GM23338 (cell line): ENCODE measurements around the gene CACNB2.

ENCODE experiments used
- CREB1 ChIP-seq: fragments of 250-450 bp; sonication (Bioruptor Pico); IDR thresholded peaks from 2 replicates; pipeline ENCODE4 v1.5.0; 2020; ENCODE audit warnings: low read depth, mild to moderate bottlenecking, moderate library complexity
- EZH2 ChIP-seq: fragments of 200-600 bp; sonication (generic); IDR thresholded peaks from one replicate; pipeline ENCODE4 v1.8.0; 2017; ENCODE audit warnings: antibody characterized with exemption, mild to moderate bottlenecking, low read depth; ENCODE audit not compliant: unreplicated experiment
- EZH2phosphoT487 ChIP-seq: fragments of 200-600 bp; sonication (generic); IDR thresholded peaks from one replicate; pipeline ENCODE4 v1.8.1; 2018; ENCODE audit warnings: antibody characterized with exemption; ENCODE audit not compliant: unreplicated experiment
- JUNB ChIP-seq: IDR thresholded peaks from one replicate; pipeline ENCODE4 v1.6.1; 2016; ENCODE audit warnings: antibody characterized with exemption; ENCODE audit not compliant: unreplicated experiment
- POLR2AphosphoS5 ChIP-seq: IDR thresholded peaks from 2 replicates; pipeline ENCODE4 v1.6.1; 2016; ENCODE audit warnings: antibody characterized with exemption, low read depth
- STAT1 ChIP-seq: IDR thresholded peaks from one replicate; pipeline ENCODE4 v1.6.1; 2016; ENCODE audit warnings: antibody characterized with exemption; ENCODE audit not compliant: unreplicated experiment
- ZNF114 ChIP-seq: fragments of 250-450 bp; sonication (Bioruptor Pico); IDR thresholded peaks from 2 replicates; pipeline ENCODE4 v1.5.0; 2020; ENCODE audit warnings: mild to moderate bottlenecking, moderate library complexity
- ZNF331 ChIP-seq: fragments of 250-450 bp; sonication (Bioruptor Pico); IDR thresholded peaks from 2 replicates; pipeline ENCODE4 v1.5.0; 2020; ENCODE audit warnings: low read depth, mild to moderate bottlenecking, moderate library complexity
- TF ChIP-seq, protein P1 (sequence below), 2 experiments: fragments of 200-600 bp in 1 of 2; sonication (generic) in 1 of 2; conservative IDR thresholded peaks; 2 replicates each; pipeline versions ENCODE4 v1.5.1 to v1.6.1; 2016 to 2017; ENCODE audit warnings: antibody characterized with exemption in 2 of 2, low read depth in 2 of 2, mild to moderate bottlenecking in 2 of 2, moderate library complexity in 1 of 2
- TF ChIP-seq, protein P2 (sequence below): IDR thresholded peaks from one replicate; pipeline ENCODE4 v1.6.1; 2018; ENCODE audit warnings: antibody characterized with exemption; ENCODE audit not compliant: unreplicated experiment
- TF ChIP-seq, protein P3 (sequence below): IDR thresholded peaks from 2 replicates; pipeline ENCODE4 v1.6.1; 2016; ENCODE audit warnings: antibody characterized with exemption
- TF ChIP-seq, protein P4 (sequence below): fragments of 250-450 bp; sonication (Bioruptor Pico); IDR thresholded peaks from 2 replicates; pipeline ENCODE4 v1.5.0; 2020; ENCODE audit warnings: mild to moderate bottlenecking, moderate library complexity

DNA sequence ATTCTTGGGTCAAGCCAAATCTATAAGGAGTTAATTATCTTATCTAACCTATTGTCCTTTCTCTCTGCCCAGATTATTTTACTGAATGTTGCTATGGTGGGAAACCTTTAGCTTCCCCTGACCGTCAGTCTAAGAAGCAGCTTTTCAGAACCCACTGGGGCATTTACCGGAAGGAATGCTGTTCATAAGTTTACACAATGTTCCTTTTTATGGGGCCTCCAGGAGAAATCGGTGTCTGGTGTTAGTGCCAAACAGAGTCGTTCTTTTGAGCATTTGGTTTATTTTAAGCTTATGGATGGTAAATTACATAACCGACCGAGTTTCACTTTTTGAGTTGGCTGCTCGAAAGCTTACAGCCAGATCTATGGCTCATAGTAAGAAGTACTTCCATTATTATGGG is 111.9 kb downstream of the CACNB2 start:
- TF ChIP-seq, protein P1, sequence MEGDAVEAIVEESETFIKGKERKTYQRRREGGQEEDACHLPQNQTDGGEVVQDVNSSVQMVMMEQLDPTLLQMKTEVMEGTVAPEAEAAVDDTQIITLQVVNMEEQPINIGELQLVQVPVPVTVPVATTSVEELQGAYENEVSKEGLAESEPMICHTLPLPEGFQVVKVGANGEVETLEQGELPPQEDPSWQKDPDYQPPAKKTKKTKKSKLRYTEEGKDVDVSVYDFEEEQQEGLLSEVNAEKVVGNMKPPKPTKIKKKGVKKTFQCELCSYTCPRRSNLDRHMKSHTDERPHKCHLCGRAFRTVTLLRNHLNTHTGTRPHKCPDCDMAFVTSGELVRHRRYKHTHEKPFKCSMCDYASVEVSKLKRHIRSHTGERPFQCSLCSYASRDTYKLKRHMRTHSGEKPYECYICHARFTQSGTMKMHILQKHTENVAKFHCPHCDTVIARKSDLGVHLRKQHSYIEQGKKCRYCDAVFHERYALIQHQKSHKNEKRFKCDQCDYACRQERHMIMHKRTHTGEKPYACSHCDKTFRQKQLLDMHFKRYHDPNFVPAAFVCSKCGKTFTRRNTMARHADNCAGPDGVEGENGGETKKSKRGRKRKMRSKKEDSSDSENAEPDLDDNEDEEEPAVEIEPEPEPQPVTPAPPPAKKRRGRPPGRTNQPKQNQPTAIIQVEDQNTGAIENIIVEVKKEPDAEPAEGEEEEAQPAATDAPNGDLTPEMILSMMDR (conservative IDR thresholded peaks at IDR 0.05; ENCODE audit: low read depth in 2 of 2): no peak
- no peak for TF ChIP-seq POLR2AphosphoS5
- TF ChIP-seq EZH2: no peak
- TF ChIP-seq, protein P2, sequence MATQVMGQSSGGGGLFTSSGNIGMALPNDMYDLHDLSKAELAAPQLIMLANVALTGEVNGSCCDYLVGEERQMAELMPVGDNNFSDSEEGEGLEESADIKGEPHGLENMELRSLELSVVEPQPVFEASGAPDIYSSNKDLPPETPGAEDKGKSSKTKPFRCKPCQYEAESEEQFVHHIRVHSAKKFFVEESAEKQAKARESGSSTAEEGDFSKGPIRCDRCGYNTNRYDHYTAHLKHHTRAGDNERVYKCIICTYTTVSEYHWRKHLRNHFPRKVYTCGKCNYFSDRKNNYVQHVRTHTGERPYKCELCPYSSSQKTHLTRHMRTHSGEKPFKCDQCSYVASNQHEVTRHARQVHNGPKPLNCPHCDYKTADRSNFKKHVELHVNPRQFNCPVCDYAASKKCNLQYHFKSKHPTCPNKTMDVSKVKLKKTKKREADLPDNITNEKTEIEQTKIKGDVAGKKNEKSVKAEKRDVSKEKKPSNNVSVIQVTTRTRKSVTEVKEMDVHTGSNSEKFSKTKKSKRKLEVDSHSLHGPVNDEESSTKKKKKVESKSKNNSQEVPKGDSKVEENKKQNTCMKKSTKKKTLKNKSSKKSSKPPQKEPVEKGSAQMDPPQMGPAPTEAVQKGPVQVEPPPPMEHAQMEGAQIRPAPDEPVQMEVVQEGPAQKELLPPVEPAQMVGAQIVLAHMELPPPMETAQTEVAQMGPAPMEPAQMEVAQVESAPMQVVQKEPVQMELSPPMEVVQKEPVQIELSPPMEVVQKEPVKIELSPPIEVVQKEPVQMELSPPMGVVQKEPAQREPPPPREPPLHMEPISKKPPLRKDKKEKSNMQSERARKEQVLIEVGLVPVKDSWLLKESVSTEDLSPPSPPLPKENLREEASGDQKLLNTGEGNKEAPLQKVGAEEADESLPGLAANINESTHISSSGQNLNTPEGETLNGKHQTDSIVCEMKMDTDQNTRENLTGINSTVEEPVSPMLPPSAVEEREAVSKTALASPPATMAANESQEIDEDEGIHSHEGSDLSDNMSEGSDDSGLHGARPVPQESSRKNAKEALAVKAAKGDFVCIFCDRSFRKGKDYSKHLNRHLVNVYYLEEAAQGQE: no peak
- TF ChIP-seq ZNF114 (CRISPR knock-in tag): no peak
- no peak for TF ChIP-seq JUNB
- no peak for TF ChIP-seq ZNF331 (CRISPR knock-in tag)
- no peak for TF ChIP-seq STAT1
- TF ChIP-seq EZH2phosphoT487: no peak
- TF ChIP-seq CREB1 (CRISPR knock-in tag): no peak
- TF ChIP-seq, protein P3, sequence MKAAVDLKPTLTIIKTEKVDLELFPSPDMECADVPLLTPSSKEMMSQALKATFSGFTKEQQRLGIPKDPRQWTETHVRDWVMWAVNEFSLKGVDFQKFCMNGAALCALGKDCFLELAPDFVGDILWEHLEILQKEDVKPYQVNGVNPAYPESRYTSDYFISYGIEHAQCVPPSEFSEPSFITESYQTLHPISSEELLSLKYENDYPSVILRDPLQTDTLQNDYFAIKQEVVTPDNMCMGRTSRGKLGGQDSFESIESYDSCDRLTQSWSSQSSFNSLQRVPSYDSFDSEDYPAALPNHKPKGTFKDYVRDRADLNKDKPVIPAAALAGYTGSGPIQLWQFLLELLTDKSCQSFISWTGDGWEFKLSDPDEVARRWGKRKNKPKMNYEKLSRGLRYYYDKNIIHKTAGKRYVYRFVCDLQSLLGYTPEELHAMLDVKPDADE: no peak
- TF ChIP-seq, protein P4, sequence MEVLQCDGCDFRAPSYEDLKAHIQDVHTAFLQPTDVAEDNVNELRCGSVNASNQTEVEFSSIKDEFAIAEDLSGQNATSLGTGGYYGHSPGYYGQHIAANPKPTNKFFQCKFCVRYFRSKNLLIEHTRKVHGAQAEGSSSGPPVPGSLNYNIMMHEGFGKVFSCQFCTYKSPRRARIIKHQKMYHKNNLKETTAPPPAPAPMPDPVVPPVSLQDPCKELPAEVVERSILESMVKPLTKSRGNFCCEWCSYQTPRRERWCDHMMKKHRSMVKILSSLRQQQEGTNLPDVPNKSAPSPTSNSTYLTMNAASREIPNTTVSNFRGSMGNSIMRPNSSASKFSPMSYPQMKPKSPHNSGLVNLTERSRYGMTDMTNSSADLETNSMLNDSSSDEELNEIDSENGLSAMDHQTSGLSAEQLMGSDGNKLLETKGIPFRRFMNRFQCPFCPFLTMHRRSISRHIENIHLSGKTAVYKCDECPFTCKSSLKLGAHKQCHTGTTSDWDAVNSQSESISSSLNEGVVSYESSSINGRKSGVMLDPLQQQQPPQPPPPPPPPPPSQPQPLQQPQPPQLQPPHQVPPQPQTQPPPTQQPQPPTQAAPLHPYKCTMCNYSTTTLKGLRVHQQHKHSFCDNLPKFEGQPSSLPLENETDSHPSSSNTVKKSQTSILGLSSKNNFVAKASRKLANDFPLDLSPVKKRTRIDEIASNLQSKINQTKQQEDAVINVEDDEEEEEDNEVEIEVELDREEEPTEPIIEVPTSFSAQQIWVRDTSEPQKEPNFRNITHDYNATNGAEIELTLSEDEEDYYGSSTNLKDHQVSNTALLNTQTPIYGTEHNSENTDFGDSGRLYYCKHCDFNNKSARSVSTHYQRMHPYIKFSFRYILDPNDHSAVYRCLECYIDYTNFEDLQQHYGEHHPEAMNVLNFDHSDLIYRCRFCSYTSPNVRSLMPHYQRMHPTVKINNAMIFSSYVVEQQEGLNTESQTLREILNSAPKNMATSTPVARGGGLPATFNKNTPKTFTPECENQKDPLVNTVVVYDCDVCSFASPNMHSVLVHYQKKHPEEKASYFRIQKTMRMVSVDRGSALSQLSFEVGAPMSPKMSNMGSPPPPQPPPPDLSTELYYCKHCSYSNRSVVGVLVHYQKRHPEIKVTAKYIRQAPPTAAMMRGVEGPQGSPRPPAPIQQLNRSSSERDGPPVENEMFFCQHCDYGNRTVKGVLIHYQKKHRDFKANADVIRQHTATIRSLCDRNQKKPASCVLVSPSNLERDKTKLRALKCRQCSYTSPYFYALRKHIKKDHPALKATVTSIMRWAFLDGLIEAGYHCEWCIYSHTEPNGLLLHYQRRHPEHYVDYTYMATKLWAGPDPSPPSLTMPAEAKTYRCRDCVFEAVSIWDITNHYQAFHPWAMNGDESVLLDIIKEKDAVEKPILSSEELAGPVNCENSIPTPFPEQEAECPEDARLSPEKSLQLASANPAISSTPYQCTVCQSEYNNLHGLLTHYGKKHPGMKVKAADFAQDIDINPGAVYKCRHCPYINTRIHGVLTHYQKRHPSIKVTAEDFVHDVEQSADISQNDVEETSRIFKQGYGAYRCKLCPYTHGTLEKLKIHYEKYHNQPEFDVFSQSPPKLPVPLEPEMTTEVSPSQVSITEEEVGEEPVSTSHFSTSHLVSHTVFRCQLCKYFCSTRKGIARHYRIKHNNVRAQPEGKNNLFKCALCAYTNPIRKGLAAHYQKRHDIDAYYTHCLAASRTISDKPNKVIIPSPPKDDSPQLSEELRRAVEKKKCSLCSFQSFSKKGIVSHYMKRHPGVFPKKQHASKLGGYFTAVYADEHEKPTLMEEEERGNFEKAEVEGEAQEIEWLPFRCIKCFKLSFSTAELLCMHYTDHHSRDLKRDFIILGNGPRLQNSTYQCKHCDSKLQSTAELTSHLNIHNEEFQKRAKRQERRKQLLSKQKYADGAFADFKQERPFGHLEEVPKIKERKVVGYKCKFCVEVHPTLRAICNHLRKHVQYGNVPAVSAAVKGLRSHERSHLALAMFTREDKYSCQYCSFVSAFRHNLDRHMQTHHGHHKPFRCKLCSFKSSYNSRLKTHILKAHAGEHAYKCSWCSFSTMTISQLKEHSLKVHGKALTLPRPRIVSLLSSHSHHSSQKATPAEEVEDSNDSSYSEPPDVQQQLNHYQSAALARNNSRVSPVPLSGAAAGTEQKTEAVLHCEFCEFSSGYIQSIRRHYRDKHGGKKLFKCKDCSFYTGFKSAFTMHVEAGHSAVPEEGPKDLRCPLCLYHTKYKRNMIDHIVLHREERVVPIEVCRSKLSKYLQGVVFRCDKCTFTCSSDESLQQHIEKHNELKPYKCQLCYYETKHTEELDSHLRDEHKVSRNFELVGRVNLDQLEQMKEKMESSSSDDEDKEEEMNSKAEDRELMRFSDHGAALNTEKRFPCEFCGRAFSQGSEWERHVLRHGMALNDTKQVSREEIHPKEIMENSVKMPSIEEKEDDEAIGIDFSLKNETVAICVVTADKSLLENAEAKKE (CRISPR knock-in tag): no peak
